Right lobe of liver (tissue), 4 donors: ENCODE results near the gene FOXD1.

Experiments
- POLR2A ChIP-seq: fragments of 450-650 bp; IDR thresholded peaks from one replicate; pipeline ENCODE4 v1.6.1; 2017; ENCODE audit warnings: antibody characterized with exemption, mild to moderate bottlenecking
- TF ChIP-seq, protein P1 (sequence below), 4 donors: fragments of 200-600 bp in 3 of 4; fragments of 450-650 bp in 1 of 4; IDR thresholded peaks; one replicate each; pipeline versions ENCODE4 v1.5.1 to v1.8.0; 2016 to 2022; ENCODE audit warnings: antibody characterized with exemption in 4 of 4, mild to moderate bottlenecking in 2 of 4
- donor health status: DM: no; HTN: no; CAD: no.
- donor health status: DM: no; HTN: no; CAD: no.
- donor health status: DM: no; HTN: yes; CAD: no.

GRCh38 chr5:73434907-73435306 lies 13.7 kb downstream of the FOXD1 start:
- TF ChIP-seq, protein P1, sequence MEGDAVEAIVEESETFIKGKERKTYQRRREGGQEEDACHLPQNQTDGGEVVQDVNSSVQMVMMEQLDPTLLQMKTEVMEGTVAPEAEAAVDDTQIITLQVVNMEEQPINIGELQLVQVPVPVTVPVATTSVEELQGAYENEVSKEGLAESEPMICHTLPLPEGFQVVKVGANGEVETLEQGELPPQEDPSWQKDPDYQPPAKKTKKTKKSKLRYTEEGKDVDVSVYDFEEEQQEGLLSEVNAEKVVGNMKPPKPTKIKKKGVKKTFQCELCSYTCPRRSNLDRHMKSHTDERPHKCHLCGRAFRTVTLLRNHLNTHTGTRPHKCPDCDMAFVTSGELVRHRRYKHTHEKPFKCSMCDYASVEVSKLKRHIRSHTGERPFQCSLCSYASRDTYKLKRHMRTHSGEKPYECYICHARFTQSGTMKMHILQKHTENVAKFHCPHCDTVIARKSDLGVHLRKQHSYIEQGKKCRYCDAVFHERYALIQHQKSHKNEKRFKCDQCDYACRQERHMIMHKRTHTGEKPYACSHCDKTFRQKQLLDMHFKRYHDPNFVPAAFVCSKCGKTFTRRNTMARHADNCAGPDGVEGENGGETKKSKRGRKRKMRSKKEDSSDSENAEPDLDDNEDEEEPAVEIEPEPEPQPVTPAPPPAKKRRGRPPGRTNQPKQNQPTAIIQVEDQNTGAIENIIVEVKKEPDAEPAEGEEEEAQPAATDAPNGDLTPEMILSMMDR (IDR thresholded peaks at IDR 0.05): no peak
- no peak for TF ChIP-seq POLR2A
